GM12892 (cell line): ENCODE results near the gene COX7A2.

Experiments used
- POLR2A ChIP-seq: IDR thresholded peaks from 2 replicates; pipeline ENCODE4 v1.6.1; 2011; ENCODE audit warnings: low read depth, low read length, control low read depth
- POLR2AphosphoS5 ChIP-seq: IDR thresholded peaks from 2 replicates; pipeline ENCODE4 v1.6.1; 2011; ENCODE audit warnings: low read depth, low read length, control low read depth
- TAF1 ChIP-seq: IDR thresholded peaks from 2 replicates; pipeline ENCODE4 v1.6.1; 2011; ENCODE audit warnings: low read depth, mild to moderate bottlenecking, control low read depth, low read length, borderline replicate concordance

DNA sequence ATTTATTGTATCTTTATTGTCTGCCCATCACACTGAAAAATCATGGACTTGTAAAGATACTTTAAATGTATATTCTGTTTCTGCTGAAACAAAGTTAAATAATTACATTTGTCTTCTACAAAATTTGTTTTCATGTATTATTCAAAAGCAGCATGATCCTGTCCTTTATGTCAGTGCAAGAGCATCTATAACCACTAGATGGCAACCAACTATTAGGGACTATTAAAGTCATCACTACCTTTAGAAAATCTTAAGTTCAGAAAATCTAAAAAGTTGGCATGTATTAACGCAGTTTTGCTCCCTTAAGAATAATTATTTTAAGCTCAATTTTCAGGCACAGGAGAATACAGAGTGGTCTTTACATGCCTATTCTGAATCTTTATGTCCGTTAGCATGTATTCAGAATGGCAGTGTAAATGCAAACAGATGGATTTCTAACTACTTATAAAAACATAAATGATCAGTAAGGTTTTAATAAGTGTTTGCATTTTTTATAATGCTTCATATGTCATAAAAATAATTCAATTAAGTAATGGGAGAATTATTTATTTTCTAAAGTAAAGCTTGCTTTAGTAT, 23.2 kb upstream of the COX7A2 start:
- TF ChIP-seq POLR2A (no peak), POLR2AphosphoS5 (no peak), TAF1 (no peak)
